ENCODE results near the gene RLF. TPM values are rescaled to one million over a fixed set of nuclear protein-coding genes. Genes with fewer than 3 reads are reported as not detected.

Gene RLF
- total and polyA plus RNA-seq, 10 of the 15 experiments (the other 5 are each of a cell fraction or from before 2014, with no cell fraction given), result 2.0 to 19.8 (median 8.7) TPM

GRCh38 chr1:40133312-40133665 is 27.9 kb upstream of the RLF start:
- BruUV-seq (replicated peaks), result no TSS peak

More at GRCh38 chr1:40133312-40133665, 27.9 kb upstream of the RLF start:
- SMC1A ChIA-PET (ENCODE audit: uncharacterized antibody, unreplicated experiment), result no interaction called here
- H3K27ac ChIP-seq (ENCODE audit: control insufficient read depth, insufficient read depth), result no peak overlapping the region
- RAD21 ChIA-PET (ENCODE audit: unreplicated experiment), result no interaction called here
- FAIRE-seq, result no peak
- in situ Hi-C loops (cut with MboI) (no loop called here), intact Hi-C loops (cut with micrococcal nuclease; ENCODE audit: unreplicated experiment) (no loop called here)
- H3K27me3 ChIP-seq (replicated peaks in 1 of 2; ENCODE audit: control insufficient read depth in 2 of 2, insufficient read depth in 2 of 2, low read length in 1 of 2), result no peaks in the 10 kb centered on the region; a peak in 1 of 4 replicates
- no peak overlapping the region for H3K4me3 ChIP-seq
- POLR2A ChIA-PET, result interaction anchor here (0.6 kb wide), 2 partner anchors 165 to 206 kb away, joined by 3 read pairs; no protein-coding TSS in a partner anchor
- no peaks in the 10 kb centered on the region for H3K79me2 ChIP-seq (ENCODE audit: control insufficient read depth, insufficient read depth, low read length)
- TF ChIP-seq, protein P1, sequence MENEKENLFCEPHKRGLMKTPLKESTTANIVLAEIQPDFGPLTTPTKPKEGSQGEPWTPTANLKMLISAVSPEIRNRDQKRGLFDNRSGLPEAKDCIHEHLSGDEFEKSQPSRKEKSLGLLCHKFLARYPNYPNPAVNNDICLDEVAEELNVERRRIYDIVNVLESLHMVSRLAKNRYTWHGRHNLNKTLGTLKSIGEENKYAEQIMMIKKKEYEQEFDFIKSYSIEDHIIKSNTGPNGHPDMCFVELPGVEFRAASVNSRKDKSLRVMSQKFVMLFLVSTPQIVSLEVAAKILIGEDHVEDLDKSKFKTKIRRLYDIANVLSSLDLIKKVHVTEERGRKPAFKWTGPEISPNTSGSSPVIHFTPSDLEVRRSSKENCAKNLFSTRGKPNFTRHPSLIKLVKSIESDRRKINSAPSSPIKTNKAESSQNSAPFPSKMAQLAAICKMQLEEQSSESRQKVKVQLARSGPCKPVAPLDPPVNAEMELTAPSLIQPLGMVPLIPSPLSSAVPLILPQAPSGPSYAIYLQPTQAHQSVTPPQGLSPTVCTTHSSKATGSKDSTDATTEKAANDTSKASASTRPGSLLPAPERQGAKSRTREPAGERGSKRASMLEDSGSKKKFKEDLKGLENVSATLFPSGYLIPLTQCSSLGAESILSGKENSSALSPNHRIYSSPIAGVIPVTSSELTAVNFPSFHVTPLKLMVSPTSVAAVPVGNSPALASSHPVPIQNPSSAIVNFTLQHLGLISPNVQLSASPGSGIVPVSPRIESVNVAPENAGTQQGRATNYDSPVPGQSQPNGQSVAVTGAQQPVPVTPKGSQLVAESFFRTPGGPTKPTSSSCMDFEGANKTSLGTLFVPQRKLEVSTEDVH (IDR thresholded peaks at IDR 0.05; ENCODE audit: low read depth, partially characterized antibody), result no peak
- TF ChIP-seq, protein P2, sequence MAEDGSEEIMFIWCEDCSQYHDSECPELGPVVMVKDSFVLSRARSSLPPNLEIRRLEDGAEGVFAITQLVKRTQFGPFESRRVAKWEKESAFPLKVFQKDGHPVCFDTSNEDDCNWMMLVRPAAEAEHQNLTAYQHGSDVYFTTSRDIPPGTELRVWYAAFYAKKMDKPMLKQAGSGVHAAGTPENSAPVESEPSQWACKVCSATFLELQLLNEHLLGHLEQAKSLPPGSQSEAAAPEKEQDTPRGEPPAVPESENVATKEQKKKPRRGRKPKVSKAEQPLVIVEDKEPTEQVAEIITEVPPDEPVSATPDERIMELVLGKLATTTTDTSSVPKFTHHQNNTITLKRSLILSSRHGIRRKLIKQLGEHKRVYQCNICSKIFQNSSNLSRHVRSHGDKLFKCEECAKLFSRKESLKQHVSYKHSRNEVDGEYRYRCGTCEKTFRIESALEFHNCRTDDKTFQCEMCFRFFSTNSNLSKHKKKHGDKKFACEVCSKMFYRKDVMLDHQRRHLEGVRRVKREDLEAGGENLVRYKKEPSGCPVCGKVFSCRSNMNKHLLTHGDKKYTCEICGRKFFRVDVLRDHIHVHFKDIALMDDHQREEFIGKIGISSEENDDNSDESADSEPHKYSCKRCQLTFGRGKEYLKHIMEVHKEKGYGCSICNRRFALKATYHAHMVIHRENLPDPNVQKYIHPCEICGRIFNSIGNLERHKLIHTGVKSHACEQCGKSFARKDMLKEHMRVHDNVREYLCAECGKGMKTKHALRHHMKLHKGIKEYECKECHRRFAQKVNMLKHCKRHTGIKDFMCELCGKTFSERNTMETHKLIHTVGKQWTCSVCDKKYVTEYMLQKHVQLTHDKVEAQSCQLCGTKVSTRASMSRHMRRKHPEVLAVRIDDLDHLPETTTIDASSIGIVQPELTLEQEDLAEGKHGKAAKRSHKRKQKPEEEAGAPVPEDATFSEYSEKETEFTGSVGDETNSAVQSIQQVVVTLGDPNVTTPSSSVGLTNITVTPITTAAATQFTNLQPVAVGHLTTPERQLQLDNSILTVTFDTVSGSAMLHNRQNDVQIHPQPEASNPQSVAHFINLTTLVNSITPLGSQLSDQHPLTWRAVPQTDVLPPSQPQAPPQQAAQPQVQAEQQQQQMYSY (CRISPR knock-in tag; IDR thresholded peaks at IDR 0.05), result no peak
- no peak for TF ChIP-seq IKZF1 (conservative IDR thresholded peaks at IDR 0.05)
- no peak for TF ChIP-seq RAD51 (IDR thresholded peaks at IDR 0.05)
- H3K4me2 ChIP-seq (ENCODE audit: control insufficient read depth, insufficient read depth), result no peak overlapping the region
- H2AFZ ChIP-seq (ENCODE audit: control insufficient read depth, low read depth, low read length), result no peak overlapping the region
- 96% methylated on average over 9 of the region's 21 CpGs for WGBS (ENCODE audit: insufficient coverage, insufficient replicate concordance, low lambda C conversion rate, missing lambda C conversion rate)
- DNase-seq (ENCODE audit: low read depth, low spot score), result no peak
- H3K36me3 ChIP-seq (ENCODE audit: control insufficient read depth in 2 of 2, insufficient read depth in 2 of 2, low read length in 1 of 2), result no peaks in the 10 kb centered on the region
- H4K20me1 ChIP-seq (ENCODE audit: control insufficient read depth, insufficient read depth), result no peaks in the 10 kb centered on the region
- H3K9me3 ChIP-seq (replicated peaks; ENCODE audit: control insufficient read depth, insufficient read depth, low read length), result no peaks in the 10 kb centered on the region; the same call in 1 of the 3 replicates
- no peak overlapping the region for H3K9ac ChIP-seq (ENCODE audit: control insufficient read depth, insufficient read depth, low read length)
- H3K4me1 ChIP-seq (ENCODE audit: control insufficient read depth, insufficient read depth, low read length), result no peaks in the 10 kb centered on the region
- CTCF ChIA-PET, result no interaction called here
- no peak for ATAC-seq

Data from GM12878 (cell line).